ENCODE results near the gene EPM2AIP1. TPM values are rescaled to one million over a fixed set of nuclear protein-coding genes. Genes with fewer than 3 reads are reported as not detected.

Gene EPM2AIP1
- total RNA-seq, 1 experiment from 2014 or later: 8.7 TPM

- H3K27ac ChIP-seq (ENCODE audit: low read depth, low read length): no peak overlapping the region
- POLR2A ChIA-PET: no interaction called here
- no peak overlapping the region for H3K4me3 ChIP-seq (replicated peaks in 1 of 2; ENCODE audit: low read depth in 1 of 2, low read length in 2 of 2)
- CTCF ChIA-PET: no interaction called here
- H3K36me3 ChIP-seq (ENCODE audit: control insufficient read depth in 1 of 2, insufficient read depth in 2 of 2, low read length in 2 of 2): peaks cover 18 to 46% of the 10 kb centered on the region in 2 experiments
- no peak overlapping the region for H3K9ac ChIP-seq (ENCODE audit: low read length)
- RAD21 ChIA-PET (ENCODE audit: low non-redundant PET in 1 of 2, low total read pairs in 2 of 2, uncharacterized antibody in 2 of 2, unreplicated experiment in 2 of 2): no interaction called here
- H4K20me1 ChIP-seq (ENCODE audit: insufficient read depth): no peaks in the 10 kb centered on the region; the same call in 1 of the 2 replicates
- H3K79me2 ChIP-seq (ENCODE audit: insufficient read depth, low read length): peaks cover 3% of the 10 kb centered on the region; the same call in 1 of the 2 replicates
- no peak overlapping the region for H2AFZ ChIP-seq (ENCODE audit: low read depth, low read length, poor library complexity, severe bottlenecking)
- no TSS peak for BruUV-seq (replicated peaks)
- ATAC-seq (no peak), DNase-seq (ENCODE audit: low read depth, low spot score) (no peak)
- TF ChIP-seq FOSL1 (IDR thresholded peaks at IDR 0.05; ENCODE audit: low read depth) (no peak), JUND (IDR thresholded peaks at IDR 0.05) (no peak), YY1 (IDR thresholded peaks at IDR 0.05; ENCODE audit: extremely low read depth, insufficient replicate concordance, low read depth, low read length) (no peak), CBX3 (IDR thresholded peaks at IDR 0.05; ENCODE audit: low read depth) (no peak), SIN3A (IDR thresholded peaks at IDR 0.05; ENCODE audit: low read depth) (no peak), EGR1 (IDR thresholded peaks at IDR 0.05; ENCODE audit: low read depth) (no peak), CTCF (IDR thresholded peaks at IDR 0.05 in 2 of 3, conservative IDR thresholded peaks at IDR 0.05 in 1 of 3; ENCODE audit: borderline replicate concordance in 1 of 3, insufficient read depth in 1 of 3, low read depth in 2 of 3, low read length in 2 of 3) (no peak), EZH2 (IDR thresholded peaks at IDR 0.05) (no peak), EZH2phosphoT487 (IDR thresholded peaks at IDR 0.05; ENCODE audit: borderline replicate concordance) (no peak), CEBPB (IDR thresholded peaks at IDR 0.05; ENCODE audit: low read depth) (no peak), SP1 (IDR thresholded peaks at IDR 0.05; ENCODE audit: low read depth) (no peak), RAD21 (IDR thresholded peaks at IDR 0.05; ENCODE audit: low read depth) (no peak), ATF3 (IDR thresholded peaks at IDR 0.05) (no peak), ZNF274 (IDR thresholded peaks at IDR 0.05; ENCODE audit: low read depth, low read length) (no peak), ZFX (IDR thresholded peaks at IDR 0.05) (no peak), SRF (IDR thresholded peaks at IDR 0.05; ENCODE audit: low read depth) (no peak), TCF7L2 (IDR thresholded peaks at IDR 0.05; ENCODE audit: borderline replicate concordance, extremely low read depth, insufficient read depth, insufficient read length) (no peak)
- TF ChIP-seq, protein P1, sequence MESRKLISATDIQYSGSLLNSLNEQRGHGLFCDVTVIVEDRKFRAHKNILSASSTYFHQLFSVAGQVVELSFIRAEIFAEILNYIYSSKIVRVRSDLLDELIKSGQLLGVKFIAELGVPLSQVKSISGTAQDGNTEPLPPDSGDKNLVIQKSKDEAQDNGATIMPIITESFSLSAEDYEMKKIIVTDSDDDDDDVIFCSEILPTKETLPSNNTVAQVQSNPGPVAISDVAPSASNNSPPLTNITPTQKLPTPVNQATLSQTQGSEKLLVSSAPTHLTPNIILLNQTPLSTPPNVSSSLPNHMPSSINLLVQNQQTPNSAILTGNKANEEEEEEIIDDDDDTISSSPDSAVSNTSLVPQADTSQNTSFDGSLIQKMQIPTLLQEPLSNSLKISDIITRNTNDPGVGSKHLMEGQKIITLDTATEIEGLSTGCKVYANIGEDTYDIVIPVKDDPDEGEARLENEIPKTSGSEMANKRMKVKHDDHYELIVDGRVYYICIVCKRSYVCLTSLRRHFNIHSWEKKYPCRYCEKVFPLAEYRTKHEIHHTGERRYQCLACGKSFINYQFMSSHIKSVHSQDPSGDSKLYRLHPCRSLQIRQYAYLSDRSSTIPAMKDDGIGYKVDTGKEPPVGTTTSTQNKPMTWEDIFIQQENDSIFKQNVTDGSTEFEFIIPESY (IDR thresholded peaks at IDR 0.05; ENCODE audit: extremely low read depth, insufficient replicate concordance, low read length): no peak
- H3K4me1 ChIP-seq (ENCODE audit: control insufficient read depth in 1 of 2, insufficient read depth in 2 of 2, low read length in 2 of 2): no peaks in the 10 kb centered on the region
- intact Hi-C loops (cut with micrococcal nuclease): no loop called here
- no peaks in the 10 kb centered on the region for H3K9me2 ChIP-seq (ENCODE audit: insufficient read depth)
- no peaks in the 10 kb centered on the region for H3K9me3 ChIP-seq (ENCODE audit: control insufficient read depth in 1 of 2, insufficient read depth in 1 of 2, low read depth in 1 of 2, low read length in 2 of 2)
- no peaks in the 10 kb centered on the region for H3K27me3 ChIP-seq (ENCODE audit: insufficient read depth, low read length)
- no peak overlapping the region for H3K4me2 ChIP-seq (ENCODE audit: low read length)
These were observed 35.4 kb upstream of the EPM2AIP1 start for GRCh38 chr3:37028329-37028728.
